ENCODE data around the gene CPED1.
"Not testable (repeated sequence)": the region's sequence is repeated elsewhere in the genome, so short reads cannot be mapped to it uniquely, and the experiment has no call there.

CPED1 gene

DNA sequence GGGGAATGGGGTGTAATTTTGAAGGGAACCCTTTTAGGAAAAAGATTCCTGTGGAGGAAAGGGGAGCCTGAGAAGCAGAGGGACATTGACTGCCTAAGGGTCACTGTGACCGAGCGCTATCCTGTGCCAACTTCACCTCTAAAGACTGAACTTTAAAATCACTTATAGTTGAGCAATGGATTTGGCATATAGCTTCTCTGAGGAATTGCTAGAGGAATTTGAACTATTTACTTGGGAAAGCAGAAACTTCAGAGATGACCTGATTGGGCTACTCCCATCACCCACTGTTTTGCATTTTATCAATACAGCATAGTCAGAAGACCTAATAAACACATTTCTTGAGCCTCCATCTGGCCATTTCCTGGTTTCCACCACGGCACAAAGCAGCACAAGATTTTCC is 316.6 kb downstream of the CPED1 start:
- DNase-seq (ENCODE audit: low read depth in 1 of 2, low spot score in 1 of 2), result no peak

- DNase-seq (ENCODE audit: low read depth in 1 of 2, low spot score in 1 of 2), result no peak
These were observed 318.1 kb downstream of the CPED1 start for GRCh38 chr7:121306565-121306964.

- DNase-seq (ENCODE audit: low read depth in 1 of 2, low spot score in 1 of 2), result no peak
These were observed 318.6 kb downstream of the CPED1 start for GRCh38 chr7:121307021-121307574.

GRCh38 chr7:121313220-121313792 is 324.8 kb downstream of the CPED1 start:
- no peak for DNase-seq (ENCODE audit: low read depth in 1 of 2, low spot score in 1 of 2)

GRCh38 chr7:121313793-121314676 is 325.5 kb downstream of the CPED1 start:
- DNase-seq (ENCODE audit: low read depth in 1 of 2, low spot score in 1 of 2), result no peak

- DNase-seq (ENCODE audit: low read depth in 1 of 2, low spot score in 1 of 2), result not testable (repeated sequence)
These were observed 326.7 kb downstream of the CPED1 start for GRCh38 chr7:121315170-121315569.

GRCh38 chr7:121322460-121322859 is 333.9 kb downstream of the CPED1 start:
- no peak for DNase-seq (ENCODE audit: low read depth in 1 of 2, low spot score in 1 of 2)

GRCh38 chr7:121323515-121324302 is 335.2 kb downstream of the CPED1 start:
- DNase-seq (ENCODE audit: low read depth in 1 of 2, low spot score in 1 of 2), result no peak

DNA sequence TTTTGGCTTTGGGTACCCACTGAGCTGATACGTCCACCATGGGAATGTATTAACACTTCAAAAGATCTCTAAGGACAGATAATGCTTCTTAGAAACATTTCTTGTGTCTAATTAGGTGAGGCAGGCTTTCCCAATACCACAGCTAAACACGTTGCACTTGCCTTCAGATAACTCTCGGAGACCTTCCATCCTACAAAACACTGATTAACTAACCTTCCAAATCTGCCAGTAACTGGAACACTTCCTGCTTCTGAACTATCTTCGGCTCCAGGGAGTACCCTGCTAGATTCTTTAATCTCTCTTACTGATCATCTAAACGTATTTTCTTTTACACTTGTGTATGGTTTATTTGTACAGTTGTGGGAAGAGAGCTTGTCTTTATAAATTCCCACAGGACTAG is 339.2 kb downstream of the CPED1 start:
- no peak for DNase-seq (ENCODE audit: low read depth in 1 of 2, low spot score in 1 of 2)

GRCh38 chr7:121328508-121329190 is 340.1 kb downstream of the CPED1 start, which contains the start of gene WNT16:
Gene WNT16, plus strand, starts transcription at chr7:121329000. Its CDS starts 293 bp downstream, at chr7:121329293.
- DNase-seq (ENCODE audit: low read depth in 1 of 2, low spot score in 1 of 2), result no peak

GRCh38 chr7:121329191-121330052 is 340.9 kb downstream of the CPED1 start:
- no peak for DNase-seq (ENCODE audit: low read depth in 1 of 2, low spot score in 1 of 2)

DNA sequence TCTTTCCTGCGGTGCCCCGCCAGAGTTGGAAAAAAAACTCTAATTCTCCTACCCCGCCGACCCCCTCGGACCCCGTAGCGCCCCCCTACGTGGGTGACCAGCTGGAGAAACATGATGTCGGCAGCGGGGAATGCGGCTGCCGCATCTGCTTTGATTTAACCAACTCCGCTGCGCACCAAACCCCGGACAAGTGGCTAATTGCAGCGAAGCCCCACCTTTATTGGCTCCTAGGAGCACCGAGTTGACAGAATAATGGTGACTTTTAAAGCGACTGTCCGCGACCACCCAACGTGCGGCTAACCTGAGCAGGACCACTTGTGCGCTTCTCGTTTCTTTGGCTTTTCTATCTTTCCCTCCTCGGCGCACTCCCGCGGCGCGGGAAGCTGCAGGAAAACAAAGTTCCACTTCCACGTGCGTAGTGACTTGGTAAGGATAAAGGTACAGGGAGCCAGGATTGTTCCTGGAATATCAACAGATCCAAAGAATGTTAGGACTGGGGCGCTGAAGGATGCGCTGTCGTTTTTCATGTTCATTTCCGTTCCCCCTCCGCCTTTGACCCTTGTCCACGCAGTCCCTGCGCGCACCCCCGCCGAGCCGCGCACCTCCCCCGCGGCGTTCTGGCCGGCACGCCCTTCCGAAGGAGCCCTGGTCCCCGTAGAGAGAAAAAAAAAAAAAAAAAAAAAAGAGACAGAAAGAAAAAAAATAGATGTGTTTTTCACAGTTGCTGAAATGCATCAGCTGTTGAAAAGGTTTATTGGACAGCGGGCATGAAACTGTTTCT is 341.7 kb downstream of the CPED1 start:
- no peak for DNase-seq (ENCODE audit: low read depth in 1 of 2, low spot score in 1 of 2)

- no peak for DNase-seq (ENCODE audit: low read depth in 1 of 2, low spot score in 1 of 2)
These were observed 342.5 kb downstream of the CPED1 start for GRCh38 chr7:121331048-121331447.

DNA sequence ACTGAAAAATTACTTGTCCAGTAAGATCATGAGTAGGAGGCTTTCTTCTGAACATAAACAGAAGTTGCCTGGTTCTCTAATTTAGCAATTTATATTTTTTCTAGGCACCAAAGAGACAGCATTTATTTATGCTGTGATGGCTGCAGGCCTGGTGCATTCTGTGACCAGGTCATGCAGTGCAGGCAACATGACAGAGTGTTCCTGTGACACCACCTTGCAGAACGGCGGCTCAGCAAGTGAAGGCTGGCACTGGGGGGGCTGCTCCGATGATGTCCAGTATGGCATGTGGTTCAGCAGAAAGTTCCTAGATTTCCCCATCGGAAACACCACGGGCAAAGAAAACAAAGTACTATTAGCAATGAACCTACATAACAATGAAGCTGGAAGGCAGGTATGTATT is 343.1 kb downstream of the CPED1 start:
- DNase-seq (ENCODE audit: low read depth in 1 of 2, low spot score in 1 of 2), result no peak

GRCh38 chr7:121334376-121334775 is 345.9 kb downstream of the CPED1 start:
- DNase-seq (ENCODE audit: low read depth in 1 of 2, low spot score in 1 of 2), result no peak

- DNase-seq (ENCODE audit: low read depth in 1 of 2, low spot score in 1 of 2), result no peak
These were observed 346.6 kb downstream of the CPED1 start for GRCh38 chr7:121334875-121335648.

GRCh38 chr7:121336579-121336978 is 348.1 kb downstream of the CPED1 start:
- DNase-seq (ENCODE audit: low read depth in 1 of 2, low spot score in 1 of 2), result no peak

- no peak for DNase-seq (ENCODE audit: low read depth in 1 of 2, low spot score in 1 of 2)
These were observed 348.9 kb downstream of the CPED1 start for GRCh38 chr7:121337398-121337797.
